ENCODE measurements around the gene BMP6.

GRCh38 chr6:7785243-7786035, 59.5 kb downstream of the BMP6 start:
- TF ChIP-seq CTCF (IDR thresholded peaks at IDR 0.05) (no peak), ZFX (IDR thresholded peaks at IDR 0.05; ENCODE audit: borderline replicate concordance) (no peak)

Data from 22Rv1 (cell line).